ENCODE measurements around the gene ROR1. TPM values are rescaled to one million over a fixed set of nuclear protein-coding genes. Genes with fewer than 3 reads are reported as not detected.

The ROR1 gene
- total and polyA plus RNA-seq, 2 of the 4 experiments (the other 2 are of a cell fraction): 4.4 to 10.0 TPM

- Histone ChIP-seq H3K56ac (ENCODE audit: extremely low read depth, insufficient read depth, low read length) (no peak overlapping the region), H2BK20ac (ENCODE audit: low read depth, low read length) (no peak overlapping the region), H3K9me3 (ENCODE audit: control insufficient read depth, insufficient read depth, low read length) (peaks cover 2% of the 10 kb centered on the region), H2BK120ac (ENCODE audit: low read depth, low read length) (no peak overlapping the region), H3K27me3 (ENCODE audit: control insufficient read depth, insufficient read depth, low read length) (no peaks in the 10 kb centered on the region; the same call in 1 of the 2 replicates), H4K91ac (ENCODE audit: insufficient read depth, low read depth, low read length) (no peak overlapping the region), H3K9me1 (ENCODE audit: insufficient read depth, low read length) (peaks cover 7% of the 10 kb centered on the region; the same call in 1 of the 2 replicates), H3K36me3 (ENCODE audit: control insufficient read depth, insufficient read depth, low read length) (no peaks in the 10 kb centered on the region), H3K23ac (ENCODE audit: low read depth, low read length) (no peak overlapping the region), H3K4me2 (ENCODE audit: low read depth, low read length) (no peak overlapping the region), H4K5ac (ENCODE audit: low read depth, low read length) (no peak overlapping the region), H3K18ac (ENCODE audit: low read depth, low read length) (no peak overlapping the region), H4K8ac (ENCODE audit: low read depth in 2 of 2, low read length in 2 of 2) (no peak overlapping the region), H2BK15ac (ENCODE audit: low read depth, low read length) (no peak overlapping the region), H3K14ac (replicated peaks; ENCODE audit: low read depth, low read length) (no peak overlapping the region), H3K27ac (ENCODE audit: insufficient read depth, low read length) (no peak overlapping the region), H2AK9ac (replicated peaks; ENCODE audit: low read depth, low read length, poor library complexity) (no peak overlapping the region), H2AFZ (replicated peaks; ENCODE audit: low read length, poor library complexity) (no peak overlapping the region), H4K20me1 (ENCODE audit: insufficient read depth, low read length) (no peaks in the 10 kb centered on the region), H3K4me3 (ENCODE audit: insufficient read depth, low read depth, low read length) (no peak overlapping the region), H3K4ac (ENCODE audit: low read depth, low read length) (no peak overlapping the region), H3K79me1 (ENCODE audit: low read depth in 1 of 2, low read length in 2 of 2) (no peaks in the 10 kb centered on the region; a peak in 1 of 4 replicates), H3K9ac (ENCODE audit: low read depth, low read length) (no peak overlapping the region), H2AK5ac (ENCODE audit: low read depth, low read length) (no peak overlapping the region), H3K4me1 (ENCODE audit: control insufficient read depth, insufficient read depth, low read length) (no peaks in the 10 kb centered on the region; the same call in 1 of the 2 replicates), H2BK5ac (ENCODE audit: low read depth, low read length, poor library complexity, severe bottlenecking) (no peak overlapping the region)
- dilution Hi-C loops (cut with HindIII; ENCODE audit: low sequenced_read_pairs, unreplicated experiment) (no loop called here), intact Hi-C loops (cut with micrococcal nuclease) (no loop called here), in situ Hi-C loops (cut with MboI; ENCODE audit: low sequenced_read_pairs) (no loop called here)
- ChIA-PET CTCF (no interaction called here), POLR2A (ENCODE audit: unreplicated experiment) (no interaction called here)
- WGBS, 2 experiments (ENCODE audit: extremely low coverage in 2 of 2, insufficient read length in 1 of 2): no CpG with 5 or more reads among the region's 6 CpGs
- ATAC-seq (ENCODE audit: low read depth): no peak
- no TSS peak for BruUV-seq (replicated peaks)
- TF ChIP-seq POLR2A (IDR thresholded peaks at IDR 0.05; ENCODE audit: low read depth, low read length): no peak
- no peak for TF ChIP-seq NFE2L2 (IDR thresholded peaks at IDR 0.05; ENCODE audit: low read depth, low read length)
- no peak for TF ChIP-seq SMC3 (IDR thresholded peaks at IDR 0.05; ENCODE audit: low read depth, low read length)
- TF ChIP-seq CTCF (conservative IDR thresholded peaks at IDR 0.05; ENCODE audit: low read depth, low read length): no peak
- TF ChIP-seq MAFK (IDR thresholded peaks at IDR 0.05; ENCODE audit: low read depth, low read length): no peak
- no peak for TF ChIP-seq RFX5 (IDR thresholded peaks at IDR 0.05; ENCODE audit: low read depth, low read length)
- TF ChIP-seq RCOR1 (IDR thresholded peaks at IDR 0.05; ENCODE audit: insufficient replicate concordance, low read length): no peak
- no peak for DNase-seq
Measured at GRCh38 chr1:63898428-63899196, 124.8 kb downstream of the ROR1 start.
